ENCODE measurements around the gene MYL7.
"Not testable (repeated sequence)": the region's sequence is repeated elsewhere in the genome, so short reads cannot be mapped to it uniquely, and the experiment has no call there.

MYL7 gene

GRCh38 chr7:44173911-44174693 lies 33.0 kb upstream of the MYL7 start:
- intact Hi-C loops (cut with DNase I): no loop called here
- no peak for DNase-seq

GRCh38 chr7:44172803-44173424 lies 31.8 kb upstream of the MYL7 start:
- intact Hi-C loops (cut with DNase I): no loop called here
- no peak for DNase-seq

- no peak for DNase-seq
- intact Hi-C loops (cut with DNase I): no loop called here
These were observed 31.2 kb upstream of the MYL7 start for GRCh38 chr7:44172352-44172751.

GRCh38 chr7:44171901-44172300 lies 30.8 kb upstream of the MYL7 start:
- intact Hi-C loops (cut with DNase I): not testable (repeated sequence)
- DNase-seq: peak in 1 of 42 donors; percentile 4

- DNase-seq: no peak
- intact Hi-C loops (cut with DNase I): no loop called here
These were observed 26.8 kb upstream of the MYL7 start for GRCh38 chr7:44167920-44168319.

GRCh38 chr7:44163591-44163990 lies 22.5 kb upstream of the MYL7 start:
- intact Hi-C loops (cut with DNase I): no loop called here
- no peak for DNase-seq

GRCh38 chr7:44162785-44163395 lies 21.8 kb upstream of the MYL7 start:
- peak in 1 of 42 donors; percentile 8 for DNase-seq
- intact Hi-C loops (cut with DNase I): no loop called here

- DNase-seq: peak in 2 of 42 donors; percentile 3 to 5
These were observed 21.0 kb upstream of the MYL7 start for GRCh38 chr7:44162179-44162578.

GRCh38 chr7:44161371-44161770 lies 20.2 kb upstream of the MYL7 start:
- intact Hi-C loops (cut with DNase I): no loop called here
- DNase-seq: peak in 1 of 42 donors; percentile 12

More at GRCh38 chr7:44162179-44162578, 21.0 kb upstream of the MYL7 start:
- intact Hi-C loops (cut with DNase I): no loop called here

- intact Hi-C loops (cut with DNase I): no loop called here
- DNase-seq: peak in 1 of 42 donors; percentile 23
These were observed 18.9 kb upstream of the MYL7 start for GRCh38 chr7:44159824-44160630.

- peak in 20 of 42 donors; percentile 13 to 59 (median 38) for DNase-seq
- intact Hi-C loops (cut with DNase I): no loop called here
These were observed 17.9 kb upstream of the MYL7 start for GRCh38 chr7:44158873-44159631.

GRCh38 chr7:44158096-44158872 lies 17.2 kb upstream of the MYL7 start:
- peak in 2 of 42 donors; percentile 11 to 18 for DNase-seq
- intact Hi-C loops (cut with DNase I): no loop called here

GRCh38 chr7:44157116-44158080 lies 16.3 kb upstream of the MYL7 start:
- intact Hi-C loops (cut with DNase I): no loop called here
- DNase-seq: peak in 2 of 42 donors; percentile 13 to 23

GRCh38 chr7:44156453-44157010 lies 15.4 kb upstream of the MYL7 start:
- intact Hi-C loops (cut with DNase I): no loop called here
- DNase-seq: peak in 2 of 42 donors; percentile 23 to 25

GRCh38 chr7:44155191-44156185 lies 14.4 kb upstream of the MYL7 start:
- intact Hi-C loops (cut with DNase I): no loop called here
- DNase-seq: peak in 5 of 42 donors; percentile 3 to 23 (median 16)

Measured in head of caudate nucleus (tissue), 42 donors.